GM18505 (cell line): ENCODE measurements around the gene STRIP1.

Source experiments
- ATAC-seq: cut with Tn5 transposase; IDR thresholded peaks from one replicate; pipeline ENCODE4 v1.9.1; 2021; ENCODE audit not compliant: unreplicated experiment
- POLR2A ChIP-seq: IDR thresholded peaks from 4 replicates; pipeline ENCODE4 v1.6.1; 2011; ENCODE audit warnings: borderline replicate concordance; ENCODE audit not compliant: insufficient read depth, insufficient read length; ENCODE audit errors: extremely low read depth

Gene STRIP1

DNA sequence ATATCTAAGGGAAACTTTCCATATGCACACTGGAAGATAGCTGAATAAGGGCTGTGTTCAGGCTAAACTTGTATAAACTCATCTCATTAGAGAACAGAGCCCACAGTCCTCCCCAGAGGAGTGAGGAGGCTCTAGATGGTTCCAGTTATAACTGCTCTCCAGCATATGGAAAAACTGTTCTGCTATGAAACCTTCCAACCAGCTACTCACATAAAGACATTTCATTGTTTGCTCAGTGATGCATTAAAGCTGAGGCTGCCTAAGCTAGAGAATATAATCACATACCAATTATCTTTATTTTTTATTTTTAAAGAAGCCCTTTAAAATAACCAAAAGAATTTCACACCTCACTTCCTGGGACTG, 36.6 kb upstream of the STRIP1 start:
- no peak for ATAC-seq
- no peak for TF ChIP-seq POLR2A

DNA sequence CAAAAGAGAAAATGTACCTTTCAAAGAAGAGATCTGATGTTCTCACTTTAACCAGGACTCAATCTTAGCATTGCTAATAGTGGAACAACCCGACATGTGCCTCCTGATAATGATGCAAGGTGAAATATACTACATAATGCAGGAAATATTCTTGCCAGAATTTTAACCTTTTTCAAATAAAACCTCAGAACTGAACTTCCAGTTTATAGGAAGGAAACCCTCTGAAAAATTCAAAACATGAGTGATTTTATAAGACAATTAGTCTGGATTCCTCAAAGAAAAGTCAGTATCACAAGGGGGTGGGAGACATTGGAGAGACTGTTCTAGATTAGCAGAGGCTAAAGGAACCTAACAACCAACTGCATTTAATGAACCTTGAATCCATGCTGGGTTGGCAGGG, 31.7 kb upstream of the STRIP1 start:
- ATAC-seq, result no peak
- TF ChIP-seq POLR2A, result no peak

- ATAC-seq, result peak; percentile 57
- no peak for TF ChIP-seq POLR2A
Observed at GRCh38 chr1:110003747-110004428, 30.5 kb upstream of the STRIP1 start.

DNA sequence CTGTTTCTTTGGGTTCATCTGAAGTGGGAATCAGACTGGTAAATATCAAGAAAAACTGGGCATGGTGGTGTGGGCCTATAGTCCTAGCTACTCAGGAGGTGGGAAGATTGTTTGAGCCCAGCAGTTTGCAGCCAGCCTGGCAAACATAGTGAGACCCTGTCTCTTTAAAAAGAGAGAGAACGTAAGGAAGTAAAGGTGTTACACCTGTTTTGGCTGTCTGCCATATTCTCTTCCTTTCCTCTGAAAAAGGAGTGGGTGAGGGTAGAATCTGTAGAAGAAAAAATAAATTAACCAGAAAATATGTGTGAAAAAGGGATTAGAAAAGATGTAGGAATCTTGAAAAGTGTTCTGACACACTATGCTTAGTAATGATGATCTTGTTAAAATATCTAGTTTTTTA, 29.8 kb upstream of the STRIP1 start:
- no peak for ATAC-seq
- no peak for TF ChIP-seq POLR2A

GRCh38 chr1:110005971-110006370, 28.5 kb upstream of the STRIP1 start:
- no peak for TF ChIP-seq POLR2A
- no peak for ATAC-seq

DNA sequence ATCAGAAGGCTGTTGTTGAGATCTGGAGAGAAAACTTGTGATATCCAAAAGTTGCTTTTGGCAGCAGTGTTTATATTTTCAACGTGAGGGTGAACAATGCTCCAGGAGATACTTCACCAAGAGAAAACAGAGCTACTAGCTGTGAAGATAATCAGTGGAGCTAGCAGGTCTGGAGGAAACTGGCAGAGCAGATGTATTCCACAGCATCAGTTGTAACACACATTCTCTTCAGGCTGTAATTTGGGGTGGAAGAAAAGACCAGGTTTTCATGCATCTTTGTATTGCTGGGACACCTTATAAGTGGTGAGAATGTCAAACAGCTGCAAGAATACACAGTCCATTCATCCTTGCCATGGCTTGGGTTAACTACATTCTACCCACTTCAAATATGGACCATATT, 27.9 kb upstream of the STRIP1 start:
- ATAC-seq, result no peak
- TF ChIP-seq POLR2A, result no peak

DNA sequence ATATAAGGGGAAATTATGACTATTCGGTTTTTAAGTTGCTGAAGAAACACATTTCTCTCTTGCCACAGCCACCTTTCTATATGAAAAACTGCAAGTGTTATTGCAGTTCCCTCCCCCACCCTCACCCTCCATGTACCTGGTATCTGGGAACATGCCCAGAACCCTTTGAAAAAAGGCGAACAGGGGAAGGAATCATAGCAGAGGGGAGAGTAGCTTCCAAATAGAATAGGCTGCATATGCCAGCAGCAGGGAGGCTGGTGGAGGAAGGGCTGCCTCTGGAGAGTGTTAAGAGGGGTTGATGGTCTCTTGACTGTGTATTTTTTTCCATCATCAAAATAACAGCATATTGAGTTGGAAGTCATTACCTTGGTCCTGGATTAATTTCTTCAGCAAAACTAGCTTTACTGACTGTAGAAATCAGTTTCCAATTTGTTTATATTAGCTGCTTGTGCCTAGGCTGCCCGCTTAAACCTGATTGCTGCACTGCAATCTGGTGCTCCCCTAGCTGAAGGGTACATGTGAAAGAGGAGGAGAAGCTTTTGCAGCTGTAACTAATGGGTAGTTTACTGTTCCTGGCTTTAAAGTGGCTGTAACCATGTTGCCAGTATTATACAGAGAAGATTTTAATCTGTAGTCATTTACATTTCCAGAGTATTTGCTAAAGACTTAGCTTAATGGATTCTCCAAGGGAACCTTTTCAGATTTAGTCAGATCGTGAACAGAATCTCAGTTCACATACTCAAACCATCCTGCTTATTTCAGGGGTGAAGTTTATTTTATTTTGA, 27.2 kb upstream of the STRIP1 start:
- no peak for TF ChIP-seq POLR2A
- no peak for ATAC-seq

DNA sequence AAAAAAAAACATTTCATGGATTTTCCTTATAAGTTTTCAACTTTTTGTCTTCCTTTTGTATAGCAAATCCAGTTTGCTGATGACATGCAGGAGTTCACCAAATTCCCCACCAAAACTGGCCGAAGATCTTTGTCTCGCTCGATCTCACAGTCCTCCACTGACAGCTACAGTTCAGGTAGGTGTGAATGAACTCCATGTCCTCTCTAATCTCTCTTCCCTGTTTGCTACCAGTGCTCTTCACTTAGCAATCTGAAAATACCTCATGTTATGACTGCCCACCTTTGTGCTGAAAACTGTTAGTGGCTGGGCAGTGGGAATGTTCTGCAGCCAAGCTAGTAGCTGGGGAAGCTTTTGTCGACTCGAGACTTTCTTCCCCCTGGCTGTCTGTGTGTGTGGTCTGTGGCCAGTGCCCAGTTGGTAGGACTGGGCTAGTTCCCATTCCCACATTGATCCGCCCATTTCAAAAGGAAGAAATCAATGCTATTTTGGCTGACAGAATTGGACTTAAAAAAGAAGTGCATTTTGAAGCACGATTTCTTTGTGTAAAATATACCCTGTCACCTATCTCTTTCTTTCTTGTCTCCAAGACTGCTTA, 25.4 kb upstream of the STRIP1 start:
- TF ChIP-seq POLR2A, result no peak
- no peak for ATAC-seq

GRCh38 chr1:110011527-110012041, 22.8 kb upstream of the STRIP1 start:
- peak; percentile 94 for ATAC-seq
- TF ChIP-seq POLR2A, result no peak

GRCh38 chr1:110012100-110012780, 22.2 kb upstream of the STRIP1 start:
- no peak for TF ChIP-seq POLR2A
- peak; percentile 70 for ATAC-seq

DNA sequence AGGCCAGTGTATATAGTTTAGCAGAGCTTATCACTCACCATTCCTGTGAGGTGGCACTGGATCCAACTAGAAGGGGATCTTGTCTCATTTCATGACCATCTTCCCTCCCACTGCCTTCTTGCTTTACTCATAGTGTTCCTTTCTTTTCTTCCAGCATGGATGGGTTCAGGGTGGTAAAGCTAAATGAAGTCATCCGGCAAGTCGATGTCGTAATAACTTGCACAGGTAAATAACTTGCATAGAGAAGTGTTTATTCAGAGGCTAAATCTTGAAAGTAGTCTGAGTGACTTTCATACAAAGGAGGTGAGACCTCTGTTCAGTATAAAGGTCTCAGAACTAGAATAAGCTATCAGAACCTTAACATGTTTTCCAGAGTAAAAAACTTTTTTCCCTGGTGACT, 16.6 kb upstream of the STRIP1 start:
- TF ChIP-seq POLR2A, result no peak
- ATAC-seq, result no peak

- no peak for ATAC-seq
- TF ChIP-seq POLR2A, result no peak
Observed at GRCh38 chr1:110018396-110018795, 16.0 kb upstream of the STRIP1 start.

DNA sequence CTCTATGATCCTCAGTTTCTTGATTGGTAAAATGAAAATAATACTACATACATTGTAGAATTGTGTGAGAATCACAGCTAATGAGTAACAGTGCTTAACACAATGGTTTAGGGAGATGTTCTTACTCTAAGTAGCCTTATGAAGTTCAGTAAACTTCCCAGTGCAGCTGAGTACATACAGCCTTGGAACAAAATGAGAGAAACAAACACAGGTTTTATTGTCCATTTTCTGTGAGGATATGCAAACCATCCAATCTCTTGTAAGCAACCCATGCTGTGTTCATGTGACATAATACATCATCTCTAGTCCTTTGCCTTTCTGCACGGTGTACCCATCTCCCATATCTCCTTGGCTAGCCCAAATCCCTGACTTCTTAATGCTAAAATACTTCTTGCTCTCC, 14.7 kb upstream of the STRIP1 start:
- no peak for ATAC-seq
- TF ChIP-seq POLR2A, result no peak
